HG02623 (cell line): ENCODE data around the gene NUDT1.
"Not testable (repeated sequence)": the region's sequence is repeated elsewhere in the genome, so short reads cannot be mapped to it uniquely, and the experiment has no call there.

ENCODE experiments used
- ATAC-seq: cut with Tn5 transposase; IDR thresholded peaks from one replicate; pipeline ENCODE4 v1.9.1; 2021; ENCODE audit warnings: moderate library complexity; ENCODE audit not compliant: unreplicated experiment

Gene NUDT1

DNA sequence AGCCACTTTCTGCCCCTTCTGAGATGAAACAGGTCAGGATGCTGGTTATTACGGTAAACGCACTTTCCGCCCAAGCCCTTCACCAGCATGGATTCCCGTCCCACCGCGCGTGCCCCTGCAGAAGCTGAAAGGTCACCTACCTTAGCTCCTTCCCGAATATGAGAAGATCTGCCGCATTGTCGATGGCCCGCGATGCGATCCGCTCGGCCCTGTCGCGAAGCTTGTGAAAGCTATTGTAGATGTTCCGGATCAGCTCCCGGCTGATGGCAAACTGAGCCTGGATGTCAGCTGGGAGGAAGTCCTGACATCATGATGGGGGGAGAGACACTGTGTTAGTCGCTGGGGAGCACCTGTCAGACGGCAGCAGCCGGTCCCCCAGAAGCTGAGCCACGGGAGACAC is 22.1 kb downstream of the NUDT1 start:
- no peak for ATAC-seq

DNA sequence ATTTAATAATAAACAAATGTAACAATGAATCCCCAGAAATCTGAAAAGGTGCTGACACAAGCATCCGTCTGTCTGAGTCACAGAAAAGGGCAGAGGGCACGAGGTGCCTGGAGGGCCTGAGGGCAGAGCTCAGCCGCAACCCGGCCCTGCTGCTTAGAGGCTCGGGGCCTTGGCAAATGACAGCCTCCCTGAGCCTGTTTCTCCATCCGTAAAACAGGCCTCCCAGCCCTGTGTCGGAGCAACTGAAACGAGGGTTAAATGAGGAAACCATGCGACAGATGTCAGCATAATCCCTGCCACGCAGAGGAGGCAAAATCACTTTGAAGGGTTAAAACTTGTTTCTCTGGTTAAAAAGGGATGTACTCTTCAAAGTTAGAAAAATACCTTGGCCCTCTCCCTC is 24.9 kb downstream of the NUDT1 start:
- no peak for ATAC-seq

DNA sequence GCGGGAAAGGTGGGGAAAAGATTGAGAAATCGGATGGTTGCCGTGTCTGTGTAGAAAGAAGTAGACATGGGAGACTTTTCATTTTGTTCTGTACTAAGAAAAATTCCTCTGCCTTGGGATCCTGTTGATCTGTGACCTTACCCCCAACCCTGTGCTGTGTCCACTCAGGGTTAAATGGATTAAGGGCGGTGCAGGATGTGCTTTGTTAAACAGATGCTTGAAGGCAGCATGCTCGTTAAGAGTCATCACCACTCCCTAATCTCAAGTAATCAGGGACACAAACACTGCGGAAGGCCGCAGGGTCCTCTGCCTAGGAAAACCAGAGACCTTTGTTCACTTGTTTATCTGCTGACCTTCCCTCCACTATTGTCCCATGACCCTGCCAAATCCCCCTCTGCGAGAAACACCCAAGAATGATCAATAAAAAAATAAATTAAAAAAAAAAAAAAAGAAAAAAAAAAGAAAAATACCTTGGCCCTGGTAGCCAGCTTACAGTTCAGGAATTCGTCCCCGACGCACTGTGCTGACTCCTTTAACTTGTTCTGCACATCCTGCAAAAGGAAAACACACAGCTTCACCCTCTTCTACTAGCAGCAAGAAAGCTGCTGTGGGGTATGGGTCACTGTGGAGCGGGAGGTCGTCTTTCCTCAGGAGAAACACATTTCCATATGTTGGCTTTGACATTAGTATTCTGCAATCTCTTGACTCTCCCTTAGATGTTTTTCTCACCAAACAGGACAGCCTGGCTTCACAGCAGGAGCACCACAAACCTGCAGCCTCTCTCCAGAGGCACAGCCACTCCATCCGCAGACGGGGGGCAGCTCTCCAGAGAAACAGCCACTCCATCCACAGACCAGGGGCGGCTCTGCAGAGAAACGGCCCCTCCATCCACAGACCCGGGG is 27.3 kb downstream of the NUDT1 start:
- ATAC-seq = not testable (repeated sequence)

DNA sequence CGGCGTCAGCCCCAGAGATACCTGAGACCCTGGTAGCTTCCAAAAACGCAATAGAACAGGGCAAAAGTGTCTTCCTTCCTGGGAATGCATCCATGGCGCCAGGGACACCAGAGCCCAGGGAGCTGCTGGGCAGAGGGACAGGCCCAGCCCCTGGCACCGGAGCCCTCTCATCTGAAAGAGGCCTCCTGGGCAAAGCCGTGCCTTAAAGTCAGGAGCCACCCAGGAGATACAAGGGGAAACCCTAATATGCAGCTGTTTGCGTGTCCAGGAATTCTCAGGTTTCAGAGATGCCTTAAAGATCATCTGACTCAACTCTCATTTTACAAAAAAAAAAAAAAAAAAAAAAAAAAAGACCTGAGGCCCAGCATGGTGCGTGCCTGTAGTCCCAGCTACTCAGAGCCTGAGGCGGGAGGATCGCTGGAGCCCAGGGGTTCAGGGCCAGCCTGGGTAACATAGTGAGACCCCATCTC is 28.0 kb downstream of the NUDT1 start:
- no peak for ATAC-seq

DNA sequence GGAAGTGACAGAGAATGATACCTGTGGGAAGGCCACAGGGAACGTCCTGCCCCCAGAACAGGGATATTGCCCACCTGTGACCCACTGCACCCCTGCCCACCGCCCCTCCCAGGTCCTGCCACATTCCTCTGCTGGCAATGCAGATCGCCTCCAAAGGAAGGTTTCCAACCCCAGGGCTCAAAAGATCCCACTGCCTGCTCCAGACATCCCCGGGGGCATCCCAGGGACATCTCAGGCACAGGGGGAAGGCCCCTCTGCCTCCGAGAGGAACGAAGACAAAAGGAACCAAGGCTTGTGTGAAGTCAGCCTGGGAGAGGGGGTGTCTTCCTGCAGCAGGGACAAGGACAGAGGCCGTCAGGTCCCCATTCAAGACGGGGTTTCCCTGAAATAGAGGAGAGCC is 28.5 kb downstream of the NUDT1 start:
- no peak for ATAC-seq

DNA sequence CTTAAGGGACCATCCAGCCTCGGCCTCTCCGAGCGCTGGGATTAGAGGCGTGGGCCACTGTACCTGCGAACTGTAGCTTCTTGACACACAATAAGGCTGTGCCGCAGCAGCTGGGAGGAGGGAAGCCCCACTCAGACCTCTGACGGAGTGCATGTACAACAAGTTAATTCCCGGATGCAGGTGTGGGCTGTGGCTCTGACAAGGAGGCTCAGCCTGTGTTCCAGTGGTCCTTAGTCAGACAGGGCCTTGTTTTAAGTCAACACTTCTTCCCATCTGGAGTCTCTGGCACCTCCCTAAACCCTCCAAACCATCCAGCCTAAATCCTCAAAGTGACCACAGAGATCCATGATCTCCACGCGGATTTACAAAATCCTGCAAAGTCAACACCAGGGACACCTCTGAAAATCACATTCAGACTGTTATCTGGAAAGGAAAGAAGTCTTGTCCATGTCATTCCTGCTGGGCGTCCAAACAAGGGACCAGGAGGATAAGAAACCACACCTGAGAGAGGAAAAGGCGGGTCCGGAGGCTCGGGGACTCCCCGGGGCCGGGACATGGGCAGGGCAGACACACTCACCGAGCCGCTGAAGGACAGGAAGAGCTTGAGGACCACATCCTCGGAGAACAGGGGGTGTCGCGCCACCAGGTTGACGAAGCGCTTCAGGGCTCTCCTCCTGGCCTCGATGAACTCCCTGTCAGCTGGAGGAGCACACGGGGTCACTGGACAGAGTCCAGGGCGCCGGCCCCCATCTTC is 29.4 kb downstream of the NUDT1 start:
- ATAC-seq = no peak

DNA sequence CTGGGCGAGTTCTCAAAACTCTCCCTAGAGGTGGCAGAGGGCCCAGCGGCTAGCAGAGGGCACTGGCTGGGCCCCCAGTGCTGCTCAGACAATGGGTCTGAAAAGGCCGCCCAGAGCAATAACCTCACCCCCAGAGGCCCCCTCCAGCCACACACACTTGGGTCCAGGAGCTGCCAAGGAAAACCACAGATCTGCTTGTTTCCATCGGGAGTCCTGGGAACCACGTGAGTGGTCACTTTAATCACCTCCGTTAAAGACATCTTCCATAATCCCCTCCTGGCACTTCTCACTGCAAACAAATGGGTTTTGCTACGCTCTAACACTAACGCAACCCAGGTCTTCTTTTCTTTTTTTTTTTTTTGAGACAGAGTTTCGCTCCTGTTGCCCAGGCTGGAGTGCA is 30.0 kb downstream of the NUDT1 start:
- no peak for ATAC-seq

DNA sequence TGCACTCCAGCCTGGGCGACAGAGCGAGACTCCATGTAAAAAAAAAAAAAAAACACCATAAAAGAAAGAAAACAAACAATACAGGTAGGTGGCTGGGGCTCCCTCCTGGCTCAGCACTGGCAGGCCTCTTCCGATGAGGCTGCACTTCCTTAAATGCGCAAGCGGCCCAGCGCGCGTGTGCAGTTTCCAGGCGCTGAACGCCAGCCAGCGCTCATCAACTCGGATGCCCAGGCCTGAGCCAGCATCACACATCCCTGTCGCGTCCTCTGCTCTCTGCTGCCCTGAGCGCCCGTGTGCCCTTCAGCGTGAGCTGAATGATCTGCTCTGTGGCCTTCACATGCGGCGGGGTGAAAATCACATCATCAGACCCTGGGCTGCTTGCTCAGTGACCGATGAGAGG is 31.8 kb downstream of the NUDT1 start:
- no peak for ATAC-seq

DNA sequence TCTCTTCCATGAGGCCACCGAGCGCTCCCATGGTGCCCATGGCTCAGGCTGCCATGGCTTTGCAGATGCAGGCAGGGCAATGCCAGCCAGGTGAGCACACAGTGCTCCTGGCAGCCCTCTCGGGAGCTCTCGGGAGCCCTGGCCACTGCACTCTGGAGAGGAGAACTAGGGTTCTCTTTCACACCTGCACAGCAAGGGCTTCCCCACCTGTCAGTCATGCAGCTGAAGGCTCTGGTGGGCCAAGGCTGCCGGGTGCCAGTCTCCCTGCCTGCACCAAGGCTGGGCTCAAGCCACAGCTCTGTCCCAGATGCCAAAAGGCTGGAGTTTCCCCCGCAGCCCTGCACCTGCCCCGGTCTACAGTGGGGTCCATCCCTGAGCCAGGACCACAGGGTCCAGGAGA is 32.6 kb downstream of the NUDT1 start:
- ATAC-seq = no peak

DNA sequence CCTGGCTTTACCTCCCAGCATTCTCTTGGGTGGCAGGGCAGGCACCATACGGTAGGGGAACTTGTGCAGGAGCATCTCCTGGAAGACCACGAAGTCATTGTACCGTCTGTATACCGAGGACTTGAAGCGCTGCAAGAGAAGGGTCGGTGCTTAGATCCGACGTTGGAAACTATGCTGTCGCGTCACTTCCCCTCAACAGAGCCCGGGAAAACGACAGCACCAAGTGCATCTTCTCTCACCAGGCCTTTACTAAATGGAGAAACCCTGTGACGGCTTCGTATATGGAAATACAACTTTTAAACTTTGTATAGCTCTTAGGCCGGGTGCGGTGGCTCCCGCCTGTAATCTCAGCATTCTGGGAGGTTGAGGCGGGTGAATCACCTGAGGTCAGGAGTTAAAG is 33.1 kb downstream of the NUDT1 start:
- ATAC-seq = no peak

DNA sequence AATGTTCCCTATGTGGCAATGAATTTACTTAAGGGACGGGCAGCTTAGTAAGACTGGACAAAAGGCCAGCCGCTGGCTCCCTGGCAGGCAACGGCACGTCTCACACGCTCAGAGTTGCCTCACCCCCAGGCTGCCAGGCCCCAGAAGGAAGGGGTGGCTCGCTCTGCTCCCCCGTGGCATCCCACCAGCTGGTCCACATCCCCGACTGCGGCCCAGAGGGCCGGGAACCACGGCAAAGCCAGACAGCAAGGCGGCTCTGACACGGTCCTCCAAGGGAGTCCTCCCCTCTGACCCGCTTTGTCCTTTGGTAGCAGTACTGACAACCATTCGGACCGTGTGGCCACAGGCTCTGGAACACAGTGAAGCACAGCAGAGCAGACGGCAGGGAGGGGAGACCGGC is 34.1 kb downstream of the NUDT1 start:
- no peak for ATAC-seq

DNA sequence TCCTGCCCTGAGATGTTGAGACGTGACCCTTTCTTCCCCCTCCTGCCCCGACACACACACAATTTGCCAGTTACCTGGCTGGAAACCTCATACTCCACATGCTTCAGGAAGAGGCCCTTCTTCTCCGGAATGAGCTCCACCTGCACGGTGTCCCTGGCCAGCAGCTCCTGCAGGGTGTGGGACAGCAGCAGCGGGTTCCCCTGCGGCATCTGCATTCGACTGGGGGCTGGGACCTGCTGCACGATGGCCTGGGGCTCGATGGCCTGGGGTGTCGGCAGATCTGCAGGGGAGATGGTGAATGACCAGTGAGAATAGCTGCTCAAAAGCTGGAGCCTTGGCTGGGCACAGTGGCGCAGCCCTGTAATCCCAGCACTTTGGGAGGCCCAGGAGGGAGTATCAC is 36.0 kb downstream of the NUDT1 start:
- no peak for ATAC-seq

DNA sequence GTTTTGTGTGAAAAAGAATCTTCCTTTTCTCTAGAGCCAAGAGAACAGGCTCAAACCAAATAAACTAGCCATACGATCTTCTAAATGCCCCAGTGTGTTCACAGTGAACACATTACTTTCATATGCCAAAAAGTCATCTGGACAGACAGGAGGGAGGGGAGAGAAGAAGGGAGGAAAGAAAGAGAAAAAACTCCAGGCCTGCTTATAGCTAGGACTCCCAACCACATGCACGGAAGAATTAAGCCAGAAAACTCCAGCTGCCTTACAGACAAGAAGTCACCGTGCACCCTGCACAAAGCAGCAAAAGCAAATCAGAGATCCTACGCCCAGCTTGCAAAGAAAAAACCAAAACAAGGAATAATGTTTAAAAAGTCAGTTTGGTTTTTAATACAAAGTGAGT is 37.9 kb downstream of the NUDT1 start:
- ATAC-seq = no peak

DNA sequence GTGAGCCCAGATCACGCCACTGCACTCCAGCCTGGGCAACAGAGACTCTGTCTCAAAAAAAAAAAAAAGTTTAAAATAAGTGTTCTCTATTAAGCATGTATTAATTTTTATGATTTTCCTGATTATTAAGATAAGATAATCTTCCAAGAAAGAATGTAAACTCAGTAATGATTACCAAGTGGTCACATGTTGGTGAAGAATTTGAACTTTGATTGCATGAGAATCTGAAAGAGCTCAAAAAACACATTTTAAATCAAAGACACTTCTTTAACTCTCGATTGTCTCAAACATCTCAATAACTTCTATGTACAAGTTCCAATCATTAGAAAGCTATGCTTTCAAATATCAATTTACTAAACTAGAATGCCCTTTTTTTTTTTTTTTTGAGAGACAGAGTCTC is 38.4 kb downstream of the NUDT1 start:
- ATAC-seq = no peak

DNA sequence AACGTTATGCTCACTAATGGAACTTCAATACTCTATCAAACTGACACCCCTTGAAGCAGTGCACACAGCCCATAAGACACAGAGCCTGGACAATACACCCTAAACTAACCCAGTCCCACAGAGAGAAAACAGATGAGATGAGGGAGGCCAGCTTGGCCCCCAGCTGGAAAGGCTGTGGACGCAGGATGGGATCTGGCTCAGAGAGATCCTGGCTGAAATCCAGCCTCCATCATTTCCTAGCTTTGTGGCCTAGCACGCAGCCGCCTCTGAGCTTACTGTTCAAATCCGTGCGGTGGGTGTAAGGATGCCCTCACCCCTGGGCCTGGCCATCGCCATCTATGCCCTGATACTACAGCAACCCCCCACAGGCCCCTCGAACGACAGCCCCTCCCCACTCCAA is 39.5 kb downstream of the NUDT1 start:
- ATAC-seq = no peak

DNA sequence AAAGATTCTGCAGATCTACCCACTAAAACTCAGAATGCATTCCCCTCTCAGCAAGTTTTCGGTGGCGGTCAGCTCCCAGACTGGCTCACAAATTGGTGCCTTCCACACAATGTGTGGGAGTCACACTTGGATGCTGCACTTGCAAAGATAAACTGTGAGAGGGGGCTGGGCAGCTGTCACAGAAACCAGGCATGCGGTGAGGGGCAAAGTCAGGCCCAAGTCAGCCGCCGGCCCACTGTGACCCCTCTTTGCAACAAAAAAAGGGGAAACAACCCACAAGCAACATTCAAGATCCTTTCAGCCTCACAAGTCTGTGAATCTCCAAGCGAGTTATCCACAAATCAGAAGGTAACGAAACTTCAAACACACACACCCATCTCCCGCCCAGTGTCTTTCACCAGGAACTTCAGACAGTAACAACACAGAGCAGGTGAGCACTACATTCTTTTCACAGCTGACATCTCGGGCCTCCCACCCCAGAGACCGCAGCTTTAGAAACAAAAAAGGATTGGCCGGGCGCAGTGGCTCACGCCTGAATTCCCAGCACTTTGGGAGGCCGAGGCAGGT is 40.2 kb downstream of the NUDT1 start:
- ATAC-seq = no peak

DNA sequence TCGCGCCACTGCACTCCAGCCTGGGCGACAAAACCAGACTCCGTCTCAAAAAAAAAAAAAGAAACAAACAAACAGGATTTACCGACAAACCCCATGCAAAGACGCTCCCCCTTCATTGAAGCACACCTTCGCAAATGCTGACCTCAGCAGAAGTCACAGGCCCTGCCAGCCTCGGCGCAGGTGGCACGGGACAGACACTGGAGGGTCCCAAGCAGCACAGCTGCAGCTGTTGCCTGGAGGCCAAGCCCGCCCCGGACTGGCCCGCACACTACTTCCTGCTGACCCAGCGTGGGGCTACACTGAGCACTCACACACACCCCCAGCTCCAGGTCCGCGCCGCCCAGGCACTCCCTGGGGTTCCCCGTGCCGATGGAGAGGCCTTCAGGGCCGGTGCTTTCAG is 41.0 kb downstream of the NUDT1 start:
- no peak for ATAC-seq

DNA sequence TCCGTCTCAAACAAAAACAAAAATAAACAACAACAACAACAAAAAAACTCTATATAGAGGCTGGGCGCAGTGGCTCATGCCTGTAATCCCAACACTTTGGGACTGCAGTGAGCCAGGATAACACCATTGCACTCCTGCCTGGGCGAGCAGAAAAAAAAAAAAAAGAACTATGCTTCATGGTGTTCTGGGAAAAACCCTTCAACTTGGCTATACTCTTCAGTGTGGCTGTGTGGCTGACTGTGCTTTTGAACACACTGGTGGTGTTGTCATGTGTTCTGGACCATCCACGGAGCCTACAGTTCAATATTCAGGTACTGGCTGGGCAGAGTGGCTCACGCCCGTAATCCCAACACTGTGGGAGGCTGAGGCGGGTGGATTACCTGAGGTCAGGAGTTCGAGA is 45.7 kb downstream of the NUDT1 start:
- ATAC-seq = no peak

DNA sequence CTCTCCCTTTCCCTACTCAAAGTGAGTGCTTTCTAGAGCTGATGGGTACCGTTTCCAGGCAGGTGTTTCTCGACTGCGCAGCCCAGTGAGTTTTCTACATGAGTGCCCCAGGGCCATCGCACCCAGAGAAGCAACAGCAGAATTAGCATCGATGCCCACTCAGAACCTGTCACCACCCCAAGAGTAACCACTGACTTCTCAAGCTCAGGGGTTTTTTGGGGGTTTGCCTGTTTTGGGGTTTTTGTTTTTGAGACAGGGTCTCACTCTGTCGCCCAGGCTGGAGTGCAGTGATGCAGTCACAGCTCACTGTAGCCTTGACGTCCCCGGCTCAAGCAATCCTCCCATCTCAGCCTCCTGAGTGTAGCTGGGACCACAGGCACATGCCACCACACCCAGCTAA is 46.5 kb downstream of the NUDT1 start:
- no peak for ATAC-seq

DNA sequence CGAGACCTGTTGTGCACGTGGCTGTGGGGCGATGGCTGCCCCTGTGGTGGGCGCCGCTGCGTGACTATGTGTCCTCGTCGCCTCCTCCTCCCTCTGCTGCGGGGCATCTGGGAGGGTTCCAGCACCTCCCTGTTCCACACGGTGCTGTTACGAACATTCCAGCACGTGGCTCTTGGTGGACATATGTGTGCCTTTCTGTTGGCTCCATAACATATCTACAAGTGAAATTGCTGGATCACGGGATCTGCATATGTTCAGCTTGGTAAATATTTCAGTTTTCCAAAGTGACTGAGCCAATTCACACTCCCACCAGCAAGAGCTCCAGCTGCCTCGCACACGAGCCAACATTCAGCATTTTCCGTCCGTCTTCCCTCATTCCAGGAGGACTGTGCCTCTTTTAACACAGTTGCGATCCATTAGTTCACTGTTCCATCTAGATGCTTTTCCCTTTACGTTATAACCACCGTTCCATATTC is 47.1 kb downstream of the NUDT1 start:
- ATAC-seq = no peak

DNA sequence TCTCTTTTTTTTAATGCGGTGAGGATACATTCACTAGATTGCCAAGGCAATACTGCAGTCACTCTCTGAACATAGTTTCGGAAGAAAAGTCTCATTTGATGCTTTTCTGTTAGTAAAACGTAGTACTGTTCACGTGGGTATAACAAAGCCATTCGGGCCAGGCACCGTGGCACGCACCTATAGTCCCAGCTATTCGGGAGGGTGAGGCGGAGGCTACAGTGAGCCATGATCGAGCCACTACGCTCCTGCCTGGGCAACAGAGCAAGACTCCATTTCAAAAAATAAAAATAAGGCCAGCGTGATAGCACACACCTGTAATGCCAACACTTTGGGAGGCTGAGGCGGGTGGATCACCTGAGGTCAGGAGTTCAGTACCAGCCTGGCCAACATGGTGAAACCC is 47.6 kb downstream of the NUDT1 start:
- no peak for ATAC-seq

DNA sequence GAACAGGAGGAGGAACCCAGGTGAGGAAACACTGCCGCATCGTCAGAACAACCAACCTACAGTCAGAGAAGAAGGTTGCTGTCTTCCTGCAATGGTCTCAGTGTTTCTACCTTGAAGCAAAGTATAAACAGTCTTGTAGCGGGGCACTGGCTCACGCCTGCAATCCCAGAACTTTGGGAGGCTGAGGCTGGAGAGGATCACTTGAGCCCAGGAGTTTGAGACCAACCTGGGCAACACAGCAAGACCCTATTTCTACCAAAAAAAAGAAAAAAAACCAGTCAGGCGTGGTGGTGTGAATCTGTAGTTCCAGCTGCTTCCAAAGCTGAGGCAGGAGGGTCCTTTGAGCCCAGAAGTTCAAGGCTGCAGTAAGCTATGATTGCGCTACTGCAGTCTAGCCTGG is 48.9 kb downstream of the NUDT1 start:
- ATAC-seq = no peak
